GM12878 (cell line): ENCODE data around the gene DMKN. TPM values are rescaled to one million over a fixed set of nuclear protein-coding genes. Genes with fewer than 3 reads are reported as not detected.

Experiments
- ATAC-seq: fragments of 200-7000 bp; cut with Tn5 transposase; 3 replicates; pipeline ENCODE4 v1.9.1; 2020; ENCODE audit warnings: mild to moderate bottlenecking, moderate library complexity
- BruUV-seq: library from RNA; stranded (reverse); fragments of 400-500 nt; replicated peaks from 2 replicates; lab custom pipeline; 2021; lab: Mats Ljungman, UMichigan
- CTCF ChIA-PET: fragments of 300-600 bp; sonication (Branson Sonifier 250); formaldehyde crosslinking; extraction: SDS; loops from one replicate; lab custom pipeline; 2021; ENCODE audit warnings: inconsistent platforms; lab: Yijun Ruan, JAX
- POLR2A ChIA-PET: fragments of 350-600 bp; formaldehyde crosslinking; extraction: SDS; loops from one replicate; lab custom pipeline; 2021; ENCODE audit warnings: inconsistent platforms; lab: Charles Lee
- RAD21 ChIA-PET: fragments of 300-600 bp; sonication (Branson Sonifier 250); formaldehyde crosslinking; loops from one replicate; lab custom pipeline; 2023; ENCODE audit warnings: antibody characterized with exemption; ENCODE audit not compliant: unreplicated experiment; lab: Charles Lee
- SMC1A ChIA-PET: fragments of 300-600 bp; sonication (Branson Sonifier 250); formaldehyde crosslinking; loops from one replicate; lab custom pipeline; 2023; ENCODE audit not compliant: unreplicated experiment, uncharacterized antibody; lab: Charles Lee
- DNase-seq: peaks from one replicate; pipeline ENCODE4 v3.0.0-alpha.2; 2011; ENCODE audit warnings: low read depth, low spot score
- FAIRE-seq: peaks from 3 replicates; lab custom pipeline; 2011; peaks lifted over from hg19 to GRCh38; lab: Jason Lieb, UNC
- H2AFZ ChIP-seq: 2 replicates; pipeline ENCODE4 v1.6.0; 2011; ENCODE audit warnings: low read depth, low read length, control low read depth; ENCODE audit not compliant: control insufficient read depth
- H3K27ac ChIP-seq: 2 replicates; pipeline ENCODE4 v1.5.1; 2011; ENCODE audit warnings: control low read depth; ENCODE audit not compliant: control insufficient read depth, insufficient read depth
- H3K27me3 ChIP-seq, 2 experiments: replicated peaks in 1 of 2; 2 replicates each; pipeline versions ENCODE4 v1.6.0 to v1.6.1; 2011; ENCODE audit warnings: low read length in 1 of 2; ENCODE audit not compliant: control insufficient read depth in 2 of 2, insufficient read depth in 2 of 2
- H3K36me3 ChIP-seq, 2 experiments: 2 replicates each; pipeline ENCODE4 v1.5.1; 2011; ENCODE audit warnings: low read length in 1 of 2; ENCODE audit not compliant: control insufficient read depth in 2 of 2, insufficient read depth in 2 of 2
- H3K4me1 ChIP-seq: 2 replicates; pipeline ENCODE4 v1.6.1; 2011; ENCODE audit warnings: mild to moderate bottlenecking, low read length, moderate library complexity, mixed read lengths; ENCODE audit not compliant: control insufficient read depth, insufficient read depth
- H3K4me2 ChIP-seq: 2 replicates; pipeline ENCODE4 v1.6.0; 2011; ENCODE audit warnings: control low read depth; ENCODE audit not compliant: control insufficient read depth, insufficient read depth
- H3K4me3 ChIP-seq: fragments of 200-600 bp; sonication (generic); 2 replicates; pipeline ENCODE4 v1.5.1; 2016
- H3K79me2 ChIP-seq: 2 replicates; pipeline ENCODE4 v1.6.0; 2011; ENCODE audit warnings: low read length; ENCODE audit not compliant: control insufficient read depth, insufficient read depth
- H3K9ac ChIP-seq: 2 replicates; pipeline ENCODE4 v1.8.0; 2011; ENCODE audit warnings: low read length, control low read depth, mixed read lengths; ENCODE audit not compliant: control insufficient read depth, insufficient read depth
- H3K9me3 ChIP-seq: replicated peaks from 3 replicates; pipeline ENCODE4 v1.5.1; 2011; ENCODE audit warnings: mild to moderate bottlenecking, low read length; ENCODE audit not compliant: control insufficient read depth, insufficient read depth
- H4K20me1 ChIP-seq: 2 replicates; pipeline ENCODE4 v1.6.0; 2011; ENCODE audit not compliant: control insufficient read depth, insufficient read depth
- ASH2L ChIP-seq: fragments of 300-600, 200-600 bp; sonication (generic); IDR thresholded peaks from 2 replicates; pipeline ENCODE4 v1.6.1; 2017; ENCODE audit warnings: low read depth, mild to moderate bottlenecking, borderline replicate concordance
- ATF7 ChIP-seq: fragments of 450-650 bp; IDR thresholded peaks from 2 replicates; pipeline ENCODE4 v1.6.1; 2016; ENCODE audit warnings: low read depth, mild to moderate bottlenecking
- BMI1 ChIP-seq: fragments of 450-650 bp; IDR thresholded peaks from 2 replicates; pipeline ENCODE4 v1.6.1; 2016; ENCODE audit warnings: mild to moderate bottlenecking, moderate library complexity, borderline replicate concordance
- BRCA1 ChIP-seq: IDR thresholded peaks from 2 replicates; pipeline ENCODE4 v1.6.1; 2011; ENCODE audit warnings: low read depth, low read length, improper control_type of control experiment
- CEBPB ChIP-seq, 2 experiments: fragments of 150-350 bp in 1 of 2; IDR thresholded peaks; 2 replicates each; pipeline ENCODE4 v1.6.1; 2012 to 2014; ENCODE audit warnings: low read depth in 2 of 2, low read length in 2 of 2, borderline replicate concordance in 1 of 2, inconsistent platforms in 1 of 2
- CREM ChIP-seq: IDR thresholded peaks from 2 replicates; pipeline ENCODE4 v1.6.1; 2014; ENCODE audit warnings: antibody characterized with exemption, low read depth
- EED ChIP-seq: sonication (generic); IDR thresholded peaks from 2 replicates; pipeline ENCODE4 v1.6.1; 2016; ENCODE audit warnings: antibody characterized with exemption, low read depth
- EP300 ChIP-seq, 2 experiments: fragments of 150-350 bp in 1 of 2; IDR thresholded peaks; 2 replicates each; pipeline ENCODE4 v1.6.1; 2011 to 2012; ENCODE audit warnings: low read depth in 2 of 2, low read length in 2 of 2, borderline replicate concordance in 1 of 2, improper control_type of control experiment in 1 of 2, inconsistent platforms in 1 of 2; ENCODE audit not compliant: control insufficient read depth in 1 of 2
- MYB ChIP-seq: fragments of 150-350 bp; IDR thresholded peaks from 2 replicates; pipeline ENCODE4 v1.6.1; 2014; ENCODE audit warnings: mild to moderate bottlenecking, low read depth, low read length, borderline replicate concordance
- NFXL1 ChIP-seq: fragments of 450-650 bp; IDR thresholded peaks from 2 replicates; pipeline ENCODE4 v1.6.1; 2017; ENCODE audit warnings: antibody characterized with exemption, mild to moderate bottlenecking, borderline replicate concordance
- NR2C2 ChIP-seq: IDR thresholded peaks from 2 replicates; pipeline ENCODE4 v1.6.1; 2011; ENCODE audit warnings: borderline replicate concordance, low read depth; ENCODE audit not compliant: control insufficient read depth, insufficient read length
- RFX5 ChIP-seq: IDR thresholded peaks from 2 replicates; pipeline ENCODE4 v1.6.1; 2011; ENCODE audit warnings: low read depth, low read length, improper control_type of control experiment
- RUNX3 ChIP-seq: IDR thresholded peaks from 2 replicates; pipeline ENCODE4 v1.6.1; 2012; ENCODE audit warnings: low read length, inconsistent platforms
- WRNIP1 ChIP-seq: IDR thresholded peaks from 2 replicates; pipeline ENCODE4 v1.6.1; 2011; ENCODE audit warnings: low read depth, low read length, improper control_type of control experiment, borderline replicate concordance
- WGBS: methylation state at CpG from one replicate; pipeline ENCODE4 v1.1.6; 2016; ENCODE audit warnings: low lambda C conversion rate; ENCODE audit not compliant: insufficient replicate concordance, insufficient coverage; ENCODE audit errors: missing lambda C conversion rate; 5-methylcytosine and 5-hydroxymethylcytosine counted together
- in situ Hi-C: fragments of 300-500 bp; cut with MboI; formaldehyde crosslinking; loops from 9 replicates; pipeline ENCODE4 v1.14.3; 2018; ENCODE audit warnings: mixed read lengths
- intact Hi-C: fragments of 100-400 bp; cut with micrococcal nuclease; formaldehyde crosslinking; loops from one replicate; pipeline ENCODE4 v1.14.2; 2022; ENCODE audit not compliant: unreplicated experiment
- polyA plus RNA-seq, 11 experiments: library from polyadenylated mRNA; depleted of rRNA in 4 of 11; unstranded in 6 of 11; stranded (reverse) in 5 of 11; fragments of >200 nt; fragmentation: Nextera tagmentation in 4 of 11; fragmentation: Illumina TruSeq in 1 of 11; extraction: Ambion mirVana in 4 of 11; extraction: Trizol in 1 of 11; gene quantifications; 1 replicate in 1 of 11; 2 replicates in 10 of 11; pipeline versions ENCODE4 v1.2.1 to v1.2.3, GENCODE V29; 2011 to 2016; ENCODE audit warnings: inconsistent platforms in 2 of 11, missing spikeins in 2 of 11, low read depth in 1 of 11
- total RNA-seq, 4 experiments: library from RNA; depleted of rRNA in 3 of 4; stranded (reverse); fragments of >200 nt in 3 of 4; fragmentation: Illumina TruSeq in 1 of 4; extraction: Trizol in 1 of 4; gene quantifications; 2 replicates each; pipeline versions ENCODE4 v1.2.1 to v1.2.3, GENCODE V29; 2013 to 2021
- TF ChIP-seq, protein P1 (sequence below): fragments of 450-650 bp; IDR thresholded peaks from 2 replicates; pipeline ENCODE4 v1.6.1; 2017; ENCODE audit warnings: mild to moderate bottlenecking, moderate library complexity
- TF ChIP-seq, protein P2 (sequence below): fragments of 450-650 bp; IDR thresholded peaks from 2 replicates; pipeline ENCODE4 v1.6.1; 2017; ENCODE audit warnings: mild to moderate bottlenecking
- TF ChIP-seq, protein P3 (sequence below): IDR thresholded peaks from 2 replicates; pipeline ENCODE4 v1.6.1; 2012; ENCODE audit warnings: low read depth, low read length, improper control_type of control experiment

DMKN gene
- total and polyA plus RNA-seq, 10 of the 15 experiments (the other 5 are each of a cell fraction or from before 2014, with no cell fraction given) = 36.4 to 114 (median 58.6) TPM

DNA sequence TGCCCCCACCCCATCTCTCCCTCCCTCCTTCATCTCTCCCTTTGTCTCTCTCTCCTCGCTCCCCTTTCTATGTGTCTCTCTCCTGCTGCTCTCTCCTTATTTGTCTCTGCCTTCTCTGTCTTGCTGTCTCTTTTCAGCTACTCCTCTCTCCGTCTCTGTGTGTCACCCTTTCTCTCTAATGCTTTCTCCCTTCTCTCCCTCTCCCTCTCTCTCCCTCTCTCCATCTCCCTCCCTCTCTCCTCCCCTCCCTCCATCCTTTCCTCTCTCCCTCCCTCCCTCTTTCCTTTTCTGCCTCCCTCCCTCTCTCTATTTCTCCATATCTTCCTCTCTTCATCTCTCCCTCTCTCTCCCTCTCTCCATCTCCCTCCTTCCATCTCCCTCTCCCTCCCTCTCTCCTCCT lies 49.3 kb upstream of the DMKN start:
- SMC1A ChIA-PET = no interaction called here
- no peaks in the 10 kb centered on the region for H3K36me3 ChIP-seq
- TF ChIP-seq CREM (no peak), BMI1 (no peak), BRCA1 (no peak), ATF7 (no peak), RUNX3 (no peak), WRNIP1 (no peak), EED (no peak), RFX5 (no peak), EP300 (IDR thresholded peaks at IDR 0.05; ENCODE audit: borderline replicate concordance in 1 of 2, control insufficient read depth in 1 of 2, low read depth in 2 of 2, low read length in 2 of 2) (no peak), NFXL1 (no peak), NR2C2 (no peak), ASH2L (no peak), MYB (no peak), CEBPB (IDR thresholded peaks at IDR 0.05; ENCODE audit: borderline replicate concordance in 1 of 2, low read depth in 2 of 2, low read length in 2 of 2) (no peak)
- TF ChIP-seq, protein P1, sequence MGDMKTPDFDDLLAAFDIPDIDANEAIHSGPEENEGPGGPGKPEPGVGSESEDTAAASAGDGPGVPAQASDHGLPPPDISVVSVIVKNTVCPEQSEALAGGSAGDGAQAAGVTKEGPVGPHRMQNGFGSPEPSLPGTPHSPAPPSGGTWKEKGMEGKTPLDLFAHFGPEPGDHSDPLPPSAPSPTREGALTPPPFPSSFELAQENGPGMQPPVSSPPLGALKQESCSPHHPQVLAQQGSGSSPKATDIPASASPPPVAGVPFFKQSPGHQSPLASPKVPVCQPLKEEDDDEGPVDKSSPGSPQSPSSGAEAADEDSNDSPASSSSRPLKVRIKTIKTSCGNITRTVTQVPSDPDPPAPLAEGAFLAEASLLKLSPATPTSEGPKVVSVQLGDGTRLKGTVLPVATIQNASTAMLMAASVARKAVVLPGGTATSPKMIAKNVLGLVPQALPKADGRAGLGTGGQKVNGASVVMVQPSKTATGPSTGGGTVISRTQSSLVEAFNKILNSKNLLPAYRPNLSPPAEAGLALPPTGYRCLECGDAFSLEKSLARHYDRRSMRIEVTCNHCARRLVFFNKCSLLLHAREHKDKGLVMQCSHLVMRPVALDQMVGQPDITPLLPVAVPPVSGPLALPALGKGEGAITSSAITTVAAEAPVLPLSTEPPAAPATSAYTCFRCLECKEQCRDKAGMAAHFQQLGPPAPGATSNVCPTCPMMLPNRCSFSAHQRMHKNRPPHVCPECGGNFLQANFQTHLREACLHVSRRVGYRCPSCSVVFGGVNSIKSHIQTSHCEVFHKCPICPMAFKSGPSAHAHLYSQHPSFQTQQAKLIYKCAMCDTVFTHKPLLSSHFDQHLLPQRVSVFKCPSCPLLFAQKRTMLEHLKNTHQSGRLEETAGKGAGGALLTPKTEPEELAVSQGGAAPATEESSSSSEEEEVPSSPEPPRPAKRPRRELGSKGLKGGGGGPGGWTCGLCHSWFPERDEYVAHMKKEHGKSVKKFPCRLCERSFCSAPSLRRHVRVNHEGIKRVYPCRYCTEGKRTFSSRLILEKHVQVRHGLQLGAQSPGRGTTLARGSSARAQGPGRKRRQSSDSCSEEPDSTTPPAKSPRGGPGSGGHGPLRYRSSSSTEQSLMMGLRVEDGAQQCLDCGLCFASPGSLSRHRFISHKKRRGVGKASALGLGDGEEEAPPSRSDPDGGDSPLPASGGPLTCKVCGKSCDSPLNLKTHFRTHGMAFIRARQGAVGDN = no peak
- TF ChIP-seq, protein P2, sequence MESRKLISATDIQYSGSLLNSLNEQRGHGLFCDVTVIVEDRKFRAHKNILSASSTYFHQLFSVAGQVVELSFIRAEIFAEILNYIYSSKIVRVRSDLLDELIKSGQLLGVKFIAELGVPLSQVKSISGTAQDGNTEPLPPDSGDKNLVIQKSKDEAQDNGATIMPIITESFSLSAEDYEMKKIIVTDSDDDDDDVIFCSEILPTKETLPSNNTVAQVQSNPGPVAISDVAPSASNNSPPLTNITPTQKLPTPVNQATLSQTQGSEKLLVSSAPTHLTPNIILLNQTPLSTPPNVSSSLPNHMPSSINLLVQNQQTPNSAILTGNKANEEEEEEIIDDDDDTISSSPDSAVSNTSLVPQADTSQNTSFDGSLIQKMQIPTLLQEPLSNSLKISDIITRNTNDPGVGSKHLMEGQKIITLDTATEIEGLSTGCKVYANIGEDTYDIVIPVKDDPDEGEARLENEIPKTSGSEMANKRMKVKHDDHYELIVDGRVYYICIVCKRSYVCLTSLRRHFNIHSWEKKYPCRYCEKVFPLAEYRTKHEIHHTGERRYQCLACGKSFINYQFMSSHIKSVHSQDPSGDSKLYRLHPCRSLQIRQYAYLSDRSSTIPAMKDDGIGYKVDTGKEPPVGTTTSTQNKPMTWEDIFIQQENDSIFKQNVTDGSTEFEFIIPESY = no peak
- TF ChIP-seq, protein P3, sequence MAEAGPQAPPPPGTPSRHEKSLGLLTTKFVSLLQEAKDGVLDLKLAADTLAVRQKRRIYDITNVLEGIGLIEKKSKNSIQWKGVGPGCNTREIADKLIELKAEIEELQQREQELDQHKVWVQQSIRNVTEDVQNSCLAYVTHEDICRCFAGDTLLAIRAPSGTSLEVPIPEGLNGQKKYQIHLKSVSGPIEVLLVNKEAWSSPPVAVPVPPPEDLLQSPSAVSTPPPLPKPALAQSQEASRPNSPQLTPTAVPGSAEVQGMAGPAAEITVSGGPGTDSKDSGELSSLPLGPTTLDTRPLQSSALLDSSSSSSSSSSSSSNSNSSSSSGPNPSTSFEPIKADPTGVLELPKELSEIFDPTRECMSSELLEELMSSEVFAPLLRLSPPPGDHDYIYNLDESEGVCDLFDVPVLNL = no peak
- TF ChIP-seq, all 136 proteins: peak for 0
- in situ Hi-C loops (no loop called here), intact Hi-C loops (no loop called here)
- Histone ChIP-seq H3K4me3 (no peak overlapping the region), H3K27me3 (no peaks in the 10 kb centered on the region; a peak in 1 of 4 replicates), H3K79me2 (no peaks in the 10 kb centered on the region), H3K4me2 (no peak overlapping the region), H2AFZ (no peak overlapping the region), H3K9me3 (no peaks in the 10 kb centered on the region; the same call in 2 of the 3 replicates), H3K27ac (no peak overlapping the region), H3K4me1 (peaks cover 30% of the 10 kb centered on the region), H4K20me1 (no peaks in the 10 kb centered on the region), H3K9ac (no peak overlapping the region)
- no TSS peak for BruUV-seq
- FAIRE-seq (no peak), DNase-seq (no peak), ATAC-seq (no peak)
- ChIA-PET CTCF (interaction anchor here (0.6 kb wide), 2 partner anchors 16 to 513 kb away, joined by 3 read pairs; no protein-coding TSS in a partner anchor), RAD21 (no interaction called here), POLR2A (interaction anchor here (0.6 kb wide), 1 partner anchor 30 kb away, joined by 10 read pairs; no protein-coding TSS in a partner anchor)
- 0% methylated on average over 1 of the region's 2 CpGs for WGBS
